PC-3 (cell line): ENCODE data around the gene SLC47A2.

Experiments
- CTCF ChIP-seq: fragments of 300-600 bp; sonication (generic); conservative IDR thresholded peaks from 2 replicates; pipeline ENCODE4 v1.5.1; 2017; ENCODE audit warnings: antibody characterized with exemption, low read depth, mild to moderate bottlenecking, low read length
- EZH2 ChIP-seq: fragments of 300-600 bp; sonication (generic); IDR thresholded peaks from one replicate; pipeline ENCODE4 v1.6.1; 2017; ENCODE audit warnings: antibody characterized with exemption, mild to moderate bottlenecking, low read length; ENCODE audit not compliant: unreplicated experiment
- EZH2phosphoT487 ChIP-seq: fragments of 300-600 bp; sonication (generic); IDR thresholded peaks from 2 replicates; pipeline ENCODE4 v1.6.1; 2018; ENCODE audit warnings: mild to moderate bottlenecking, antibody characterized with exemption, low read length, borderline replicate concordance

DNA sequence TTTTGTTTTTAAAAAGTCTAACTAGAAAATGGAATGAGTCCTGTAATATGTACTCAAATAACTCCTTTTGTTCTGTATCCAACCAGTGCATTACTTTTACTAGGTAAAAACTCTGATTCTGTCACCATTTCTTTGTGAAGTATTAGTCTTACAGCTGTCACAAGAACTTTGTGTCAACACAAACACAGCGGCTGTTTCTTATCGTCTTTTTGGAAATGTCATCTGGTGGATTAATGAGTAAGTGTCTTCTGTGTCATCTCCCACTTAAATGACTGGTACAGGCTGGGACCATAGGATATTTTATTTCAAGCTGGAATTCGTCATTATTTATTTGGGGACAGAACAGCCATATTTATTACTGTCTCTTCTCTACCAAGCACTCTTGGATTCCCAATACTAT lies 86.9 kb downstream of the SLC47A2 start:
- TF ChIP-seq CTCF (no peak), EZH2 (no peak), EZH2phosphoT487 (no peak)
